ENCODE results near the gene AHNAK.
"Not testable (repeated sequence)": the region's sequence is repeated elsewhere in the genome, so short reads cannot be mapped to it uniquely, and the experiment has no call there.

The AHNAK gene

GRCh38 chr11:62571493-62571892 is 24.9 kb upstream of the AHNAK start:
- not testable (repeated sequence) for DNase-seq

- DNase-seq: not testable (repeated sequence)
These were observed 24.3 kb upstream of the AHNAK start for GRCh38 chr11:62570903-62571302.

GRCh38 chr11:62569611-62570010 is 23.0 kb upstream of the AHNAK start:
- no peak for DNase-seq

GRCh38 chr11:62567018-62567633 is 20.5 kb upstream of the AHNAK start:
- DNase-seq: no peak

GRCh38 chr11:62566247-62566646 is 19.6 kb upstream of the AHNAK start:
- DNase-seq: no peak

GRCh38 chr11:62565100-62565802 is 18.6 kb upstream of the AHNAK start:
- no peak for DNase-seq

- not testable (repeated sequence) for DNase-seq
These were observed 15.1 kb upstream of the AHNAK start for GRCh38 chr11:62561677-62562230.

- DNase-seq: peak; percentile 26 to 56 (median 42)
These were observed 14.0 kb upstream of the AHNAK start for GRCh38 chr11:62560566-62561103.

- not testable (repeated sequence) for DNase-seq
These were observed 13.0 kb upstream of the AHNAK start for GRCh38 chr11:62559626-62560025.

- DNase-seq: no peak
These were observed 12.6 kb upstream of the AHNAK start for GRCh38 chr11:62559204-62559603.

- DNase-seq: no peak
These were observed 12.1 kb upstream of the AHNAK start for GRCh38 chr11:62558669-62559068.

GRCh38 chr11:62556875-62557631 is 10.4 kb upstream of the AHNAK start:
- DNase-seq: peak in 1 of 4 experiments; percentile 24

GRCh38 chr11:62556108-62556874 is 9.7 kb upstream of the AHNAK start:
- DNase-seq: peak in 2 of 4 experiments; percentile 64 to 73

GRCh38 chr11:62555464-62556107 is 9.0 kb upstream of the AHNAK start:
- DNase-seq: peak in 1 of 4 experiments; percentile 25

GRCh38 chr11:62554387-62555167 is 8.0 kb upstream of the AHNAK start:
- no peak for DNase-seq

GRCh38 chr11:62553839-62554361 is 7.3 kb upstream of the AHNAK start:
- no peak for DNase-seq

- peak in 2 of 4 experiments; percentile 33 to 46 for DNase-seq
These were observed 6.7 kb upstream of the AHNAK start for GRCh38 chr11:62553080-62553838.

GRCh38 chr11:62552485-62553079 is 6.0 kb upstream of the AHNAK start:
- no peak for DNase-seq

GRCh38 chr11:62550478-62550877 is 3.9 kb upstream of the AHNAK start:
- not testable (repeated sequence) for DNase-seq

Measured in activated naive CD4-positive, alpha-beta T cell (primary cell).